Measurements from ENCODE around the gene ZNF701. TPM values are rescaled to one million over a fixed set of nuclear protein-coding genes. Genes with fewer than 3 reads are reported as not detected.

ZNF701 gene
- polyA plus RNA-seq, 3 donors, result 4.8 to 8.2 (median 5.6) TPM

DNA sequence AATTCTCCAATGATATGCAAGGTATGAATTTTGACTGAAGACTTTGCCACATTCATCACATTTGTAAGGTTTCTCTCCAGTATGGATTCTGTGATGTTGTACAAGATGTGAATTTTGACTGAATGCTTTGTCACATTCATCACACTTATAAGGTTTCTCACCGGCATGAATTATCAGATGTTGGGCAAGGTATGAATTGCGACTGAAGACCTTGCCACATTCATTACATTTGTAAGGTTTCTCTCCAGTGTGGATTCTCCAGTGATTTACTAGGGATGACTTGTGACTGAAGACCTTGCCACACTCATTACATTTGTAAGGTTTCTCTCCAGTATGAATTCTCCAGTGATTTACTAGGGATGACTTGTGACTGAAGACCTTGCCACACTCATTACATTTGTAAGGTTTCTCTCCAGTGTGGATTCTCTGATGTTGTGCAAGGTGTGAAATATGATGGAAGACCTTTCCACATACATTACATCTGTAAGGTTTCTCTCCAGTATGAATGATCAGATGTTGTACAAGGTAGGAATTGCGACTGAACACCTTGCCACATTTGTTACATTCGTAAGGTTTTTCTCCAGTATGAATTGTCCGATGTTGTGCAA lies 43.3 kb downstream of the ZNF701 start:
- H3K27me3 Mint-ChIP-seq (ENCODE audit: low read depth in 3 of 3), result peaks cover 0 to 1% (median 0%) of the 10 kb centered on the region in 3 donors
- intact Hi-C loops (cut with micrococcal nuclease), result no loop called here
- peaks cover 53 to 97% (median 95%) of the 10 kb centered on the region in 7 donors for H3K9me3 Mint-ChIP-seq
- Histone ChIP-seq H3K36me3 (replicated peaks in 1 of 2; ENCODE audit: control insufficient read depth in 1 of 2, insufficient read depth in 2 of 2, low read length in 2 of 2) (peaks cover 48 to 89% of the 10 kb centered on the region in 2 donors), H3K9ac (ENCODE audit: insufficient read depth, low read length, poor library complexity, severe bottlenecking) (no peak overlapping the region), H3K4me2 (replicated peaks; ENCODE audit: extremely low read depth, low read length, poor library complexity, severe bottlenecking) (no peak overlapping the region), H2AFZ (ENCODE audit: insufficient read depth, low read depth, low read length, poor library complexity, severe bottlenecking) (no peak overlapping the region), H3K27ac (ENCODE audit: low read depth in 1 of 2, low read length in 2 of 2) (no peak overlapping the region), H3K4me1 (ENCODE audit: control insufficient read depth in 1 of 2, insufficient read depth in 2 of 2, low read length in 2 of 2) (no peaks in the 10 kb centered on the region), H4K20me1 (ENCODE audit: insufficient read depth, low read length) (no peaks in the 10 kb centered on the region), H3K4me3 (replicated peaks in 1 of 3; ENCODE audit: low read depth in 2 of 3, low read length in 3 of 3) (peak overlapping the region in 1 of 3 experiments; percentile 35), H3K9me3 (replicated peaks in 1 of 2; ENCODE audit: control insufficient read depth in 1 of 2, insufficient read depth in 1 of 2, low read length in 2 of 2) (peaks cover 71 to 100% of the 10 kb centered on the region in 2 donors), H3K79me2 (ENCODE audit: insufficient read depth, low read length) (peaks cover 6% of the 10 kb centered on the region), H3K27me3 (ENCODE audit: control insufficient read depth in 2 of 2, insufficient read depth in 2 of 2, low read length in 2 of 2) (no peaks in the 10 kb centered on the region)
- no CpG with 5 or more reads among the region's 5 CpGs for WGBS (ENCODE audit: insufficient coverage)
- H3K27ac Mint-ChIP-seq, result no peak overlapping the region
- H3K36me3 Mint-ChIP-seq, result peaks cover 56 to 80% of the 10 kb centered on the region in 2 donors
- H3K4me1 Mint-ChIP-seq, result no peaks in the 10 kb centered on the region
- TF ChIP-seq, protein P1, sequence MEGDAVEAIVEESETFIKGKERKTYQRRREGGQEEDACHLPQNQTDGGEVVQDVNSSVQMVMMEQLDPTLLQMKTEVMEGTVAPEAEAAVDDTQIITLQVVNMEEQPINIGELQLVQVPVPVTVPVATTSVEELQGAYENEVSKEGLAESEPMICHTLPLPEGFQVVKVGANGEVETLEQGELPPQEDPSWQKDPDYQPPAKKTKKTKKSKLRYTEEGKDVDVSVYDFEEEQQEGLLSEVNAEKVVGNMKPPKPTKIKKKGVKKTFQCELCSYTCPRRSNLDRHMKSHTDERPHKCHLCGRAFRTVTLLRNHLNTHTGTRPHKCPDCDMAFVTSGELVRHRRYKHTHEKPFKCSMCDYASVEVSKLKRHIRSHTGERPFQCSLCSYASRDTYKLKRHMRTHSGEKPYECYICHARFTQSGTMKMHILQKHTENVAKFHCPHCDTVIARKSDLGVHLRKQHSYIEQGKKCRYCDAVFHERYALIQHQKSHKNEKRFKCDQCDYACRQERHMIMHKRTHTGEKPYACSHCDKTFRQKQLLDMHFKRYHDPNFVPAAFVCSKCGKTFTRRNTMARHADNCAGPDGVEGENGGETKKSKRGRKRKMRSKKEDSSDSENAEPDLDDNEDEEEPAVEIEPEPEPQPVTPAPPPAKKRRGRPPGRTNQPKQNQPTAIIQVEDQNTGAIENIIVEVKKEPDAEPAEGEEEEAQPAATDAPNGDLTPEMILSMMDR (IDR thresholded peaks at IDR 0.05), result no peak
- no peak overlapping the region for H3K4me3 Mint-ChIP-seq
- DNase-seq, result no peak

GRCh38 chr19:52621376-52621775 lies 51.3 kb downstream of the ZNF701 start:
- Histone ChIP-seq H3K9me3 (replicated peaks in 1 of 2; ENCODE audit: control insufficient read depth in 1 of 2, insufficient read depth in 1 of 2, low read length in 2 of 2) (peaks cover 46 to 47% of the 10 kb centered on the region in 2 donors), H3K9ac (ENCODE audit: insufficient read depth, low read length, poor library complexity, severe bottlenecking) (no peak overlapping the region), H3K27me3 (ENCODE audit: control insufficient read depth in 2 of 2, insufficient read depth in 2 of 2, low read length in 2 of 2) (no peaks in the 10 kb centered on the region), H3K4me1 (ENCODE audit: control insufficient read depth in 1 of 2, insufficient read depth in 2 of 2, low read length in 2 of 2) (no peaks in the 10 kb centered on the region), H4K20me1 (ENCODE audit: insufficient read depth, low read length) (no peaks in the 10 kb centered on the region), H3K4me3 (replicated peaks in 1 of 3; ENCODE audit: low read depth in 2 of 3, low read length in 3 of 3) (no peak overlapping the region), H3K4me2 (replicated peaks; ENCODE audit: extremely low read depth, low read length, poor library complexity, severe bottlenecking) (no peak overlapping the region), H3K79me2 (ENCODE audit: insufficient read depth, low read length) (no peaks in the 10 kb centered on the region), H3K27ac (ENCODE audit: low read depth in 1 of 2, low read length in 2 of 2) (no peak overlapping the region), H2AFZ (ENCODE audit: insufficient read depth, low read depth, low read length, poor library complexity, severe bottlenecking) (no peak overlapping the region), H3K36me3 (replicated peaks in 1 of 2; ENCODE audit: control insufficient read depth in 1 of 2, insufficient read depth in 2 of 2, low read length in 2 of 2) (peaks cover 55 to 99% of the 10 kb centered on the region in 2 donors)
- Mint-ChIP-seq H3K36me3 (peaks cover 40 to 51% of the 10 kb centered on the region in 2 donors), H3K4me3 (no peak overlapping the region), H3K9me3 (peaks cover 32 to 63% (median 55%) of the 10 kb centered on the region in 7 donors), H3K27me3 (ENCODE audit: low read depth in 3 of 3) (peaks cover 0 to 1% (median 0%) of the 10 kb centered on the region in 3 donors), H3K4me1 (no peaks in the 10 kb centered on the region), H3K27ac (peak overlapping the region in 2 of 7 donors; percentile 7 to 31)
- WGBS (ENCODE audit: insufficient coverage), result 87% methylated on average over 3 of the region's 3 CpGs
- intact Hi-C loops (cut with micrococcal nuclease), result no loop called here
- TF ChIP-seq, protein P1 (IDR thresholded peaks at IDR 0.05), result no peak
- DNase-seq, result no peak

Measured in CD14-positive monocyte (primary cell).